Glutamatergic neuron (in vitro differentiated cells): Measurements from ENCODE around the gene STAT5A. TPM values are rescaled to one million over a fixed set of nuclear protein-coding genes. Genes with fewer than 3 reads are reported as not detected.
"Not testable (repeated sequence)": the region's sequence is repeated elsewhere in the genome, so short reads cannot be mapped to it uniquely, and the experiment has no call there.

Experiments used
- DNase-seq: peaks from one replicate; pipeline ENCODE4 v3.0.0; 2022
- H3K27ac Mint-ChIP-seq: one replicate; pipeline ENCODE4 v1.8.0; 2020; ENCODE audit warnings: mild to moderate bottlenecking, mixed read lengths, inconsistent platforms; ENCODE audit not compliant: unreplicated experiment
- H3K27me3 Mint-ChIP-seq: one replicate; pipeline ENCODE4 v1.8.0; 2020; ENCODE audit warnings: mild to moderate bottlenecking, moderate library complexity, mixed read lengths, inconsistent platforms; ENCODE audit not compliant: unreplicated experiment
- H3K36me3 Mint-ChIP-seq: one replicate; pipeline ENCODE4 v1.8.0; 2020; ENCODE audit warnings: mild to moderate bottlenecking, mixed read lengths, inconsistent platforms; ENCODE audit not compliant: unreplicated experiment
- H3K4me1 Mint-ChIP-seq: one replicate; pipeline ENCODE4 v1.8.0; 2020; ENCODE audit warnings: mild to moderate bottlenecking, low read depth, mixed read lengths, inconsistent platforms; ENCODE audit not compliant: unreplicated experiment
- H3K4me3 Mint-ChIP-seq: one replicate; pipeline ENCODE4 v1.8.0; 2020; ENCODE audit warnings: mild to moderate bottlenecking, mixed read lengths, inconsistent platforms; ENCODE audit not compliant: unreplicated experiment
- H3K9me3 Mint-ChIP-seq: one replicate; pipeline ENCODE4 v1.8.0; 2020; ENCODE audit warnings: mild to moderate bottlenecking, moderate library complexity, mixed read lengths, inconsistent platforms; ENCODE audit not compliant: unreplicated experiment
- total RNA-seq: library from RNA; stranded (reverse); fragmentation: NEBNext Ultra II Directional; extraction: Animal tissue kit (Norgen Biotek cat#: 25700); gene quantifications from one replicate; pipeline ENCODE4 v1.2.1, GENCODE V29; 2021; ENCODE audit not compliant: unreplicated experiment
- TF ChIP-seq, protein P1 (sequence below): fragments of 200-600 bp; sonication (generic); IDR thresholded peaks from one replicate; pipeline ENCODE4 v1.5.0; 2021; ENCODE audit not compliant: partially characterized antibody, unreplicated experiment

The STAT5A gene
- total RNA-seq, 1 donor from 2014 or later, result 3.4 TPM

- peaks cover 21% of the 10 kb centered on the region for H3K4me1 Mint-ChIP-seq
- TF ChIP-seq, protein P1, sequence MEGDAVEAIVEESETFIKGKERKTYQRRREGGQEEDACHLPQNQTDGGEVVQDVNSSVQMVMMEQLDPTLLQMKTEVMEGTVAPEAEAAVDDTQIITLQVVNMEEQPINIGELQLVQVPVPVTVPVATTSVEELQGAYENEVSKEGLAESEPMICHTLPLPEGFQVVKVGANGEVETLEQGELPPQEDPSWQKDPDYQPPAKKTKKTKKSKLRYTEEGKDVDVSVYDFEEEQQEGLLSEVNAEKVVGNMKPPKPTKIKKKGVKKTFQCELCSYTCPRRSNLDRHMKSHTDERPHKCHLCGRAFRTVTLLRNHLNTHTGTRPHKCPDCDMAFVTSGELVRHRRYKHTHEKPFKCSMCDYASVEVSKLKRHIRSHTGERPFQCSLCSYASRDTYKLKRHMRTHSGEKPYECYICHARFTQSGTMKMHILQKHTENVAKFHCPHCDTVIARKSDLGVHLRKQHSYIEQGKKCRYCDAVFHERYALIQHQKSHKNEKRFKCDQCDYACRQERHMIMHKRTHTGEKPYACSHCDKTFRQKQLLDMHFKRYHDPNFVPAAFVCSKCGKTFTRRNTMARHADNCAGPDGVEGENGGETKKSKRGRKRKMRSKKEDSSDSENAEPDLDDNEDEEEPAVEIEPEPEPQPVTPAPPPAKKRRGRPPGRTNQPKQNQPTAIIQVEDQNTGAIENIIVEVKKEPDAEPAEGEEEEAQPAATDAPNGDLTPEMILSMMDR, result no peak
- no peaks in the 10 kb centered on the region for H3K36me3 Mint-ChIP-seq
- no peak for DNase-seq
- H3K27ac Mint-ChIP-seq, result no peak overlapping the region
- no peak overlapping the region for H3K4me3 Mint-ChIP-seq
- no peaks in the 10 kb centered on the region for H3K9me3 Mint-ChIP-seq
- H3K27me3 Mint-ChIP-seq, result no peaks in the 10 kb centered on the region
Observed at GRCh38 chr17:42252597-42253550, 35.4 kb upstream of the STAT5A start.

DNA sequence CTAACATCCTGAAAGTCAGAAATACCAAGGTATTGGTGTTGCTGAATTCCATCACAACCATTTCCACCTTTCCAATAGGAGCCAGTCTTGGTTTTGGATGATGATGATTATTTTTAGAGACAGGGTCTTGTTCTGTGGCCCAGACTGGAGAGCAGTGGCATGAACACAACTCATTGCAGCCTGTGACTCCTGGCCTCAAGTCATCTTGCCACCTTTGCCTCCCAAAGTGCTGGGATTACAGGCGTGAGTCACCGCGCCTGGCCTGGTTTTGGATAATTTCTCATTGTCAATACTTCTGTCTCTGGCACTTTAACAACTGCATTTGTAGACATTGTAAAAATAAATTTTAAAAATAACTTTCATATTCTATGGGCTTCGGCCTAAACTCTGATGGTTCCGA, 34.7 kb upstream of the STAT5A start:
- Mint-ChIP-seq H3K36me3 (no peaks in the 10 kb centered on the region), H3K27ac (no peak overlapping the region), H3K9me3 (no peaks in the 10 kb centered on the region), H3K4me3 (no peak overlapping the region), H3K4me1 (peaks cover 18% of the 10 kb centered on the region), H3K27me3 (no peaks in the 10 kb centered on the region)
- TF ChIP-seq, protein P1, result no peak
- no peak for DNase-seq

- H3K27me3 Mint-ChIP-seq, result no peaks in the 10 kb centered on the region
- H3K9me3 Mint-ChIP-seq, result no peaks in the 10 kb centered on the region
- no peak for DNase-seq
- no peaks in the 10 kb centered on the region for H3K36me3 Mint-ChIP-seq
- H3K27ac Mint-ChIP-seq, result no peak overlapping the region
- peaks cover 10% of the 10 kb centered on the region for H3K4me1 Mint-ChIP-seq
- H3K4me3 Mint-ChIP-seq, result no peak overlapping the region
- TF ChIP-seq, protein P1, result no peak
Observed at GRCh38 chr17:42255445-42255844, 32.9 kb upstream of the STAT5A start.

DNA sequence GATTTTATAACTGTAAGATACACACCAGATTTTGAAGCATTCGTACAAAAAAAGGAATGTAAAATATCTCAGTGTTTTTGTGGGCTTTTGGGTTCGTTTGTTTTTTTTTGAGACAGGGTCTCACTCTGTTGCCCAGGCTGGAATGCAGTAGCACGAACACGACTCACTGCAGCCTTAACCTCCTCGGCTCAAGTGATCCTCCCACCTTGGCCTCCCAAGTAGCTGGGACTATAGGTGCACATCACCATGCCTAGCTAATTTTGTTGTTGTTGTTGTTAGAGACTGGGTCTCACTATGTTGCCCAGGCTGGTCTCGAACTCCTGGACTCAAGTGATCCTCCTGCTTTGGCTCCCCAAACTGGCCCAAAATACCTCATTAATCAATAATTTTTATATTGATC, 28.0 kb upstream of the STAT5A start:
- no peak for DNase-seq
- no peaks in the 10 kb centered on the region for H3K36me3 Mint-ChIP-seq
- H3K27me3 Mint-ChIP-seq, result no peaks in the 10 kb centered on the region
- H3K27ac Mint-ChIP-seq, result no peak overlapping the region
- TF ChIP-seq, protein P1, result no peak
- no peaks in the 10 kb centered on the region for H3K9me3 Mint-ChIP-seq
- H3K4me3 Mint-ChIP-seq, result no peak overlapping the region
- peaks cover 6% of the 10 kb centered on the region for H3K4me1 Mint-ChIP-seq

- DNase-seq, H3K36me3 Mint-ChIP-seq, H3K9me3 Mint-ChIP-seq, H3K27ac Mint-ChIP-seq, H3K4me3 Mint-ChIP-seq, H3K4me1 Mint-ChIP-seq, H3K27me3 Mint-ChIP-seq: not testable (repeated sequence)
Observed at GRCh38 chr17:42264366-42264765, 23.9 kb upstream of the STAT5A start.
